ENCODE data around the gene IRF7. TPM values are rescaled to one million over a fixed set of nuclear protein-coding genes. Genes with fewer than 3 reads are reported as not detected.

Gene IRF7
- total and polyA plus RNA-seq, 2 experiments from 2014 or later, result 12.3 to 17.3 TPM

GRCh38 chr11:625636-626268 is 10.0 kb upstream of the IRF7 start:
- no peak overlapping the region for H3K4me3 Mint-ChIP-seq
- peaks cover 3% of the 10 kb centered on the region; the same call in 1 of the 3 replicates for H3K36me3 Mint-ChIP-seq (ENCODE audit: low read depth)
- TF ChIP-seq, protein P1, sequence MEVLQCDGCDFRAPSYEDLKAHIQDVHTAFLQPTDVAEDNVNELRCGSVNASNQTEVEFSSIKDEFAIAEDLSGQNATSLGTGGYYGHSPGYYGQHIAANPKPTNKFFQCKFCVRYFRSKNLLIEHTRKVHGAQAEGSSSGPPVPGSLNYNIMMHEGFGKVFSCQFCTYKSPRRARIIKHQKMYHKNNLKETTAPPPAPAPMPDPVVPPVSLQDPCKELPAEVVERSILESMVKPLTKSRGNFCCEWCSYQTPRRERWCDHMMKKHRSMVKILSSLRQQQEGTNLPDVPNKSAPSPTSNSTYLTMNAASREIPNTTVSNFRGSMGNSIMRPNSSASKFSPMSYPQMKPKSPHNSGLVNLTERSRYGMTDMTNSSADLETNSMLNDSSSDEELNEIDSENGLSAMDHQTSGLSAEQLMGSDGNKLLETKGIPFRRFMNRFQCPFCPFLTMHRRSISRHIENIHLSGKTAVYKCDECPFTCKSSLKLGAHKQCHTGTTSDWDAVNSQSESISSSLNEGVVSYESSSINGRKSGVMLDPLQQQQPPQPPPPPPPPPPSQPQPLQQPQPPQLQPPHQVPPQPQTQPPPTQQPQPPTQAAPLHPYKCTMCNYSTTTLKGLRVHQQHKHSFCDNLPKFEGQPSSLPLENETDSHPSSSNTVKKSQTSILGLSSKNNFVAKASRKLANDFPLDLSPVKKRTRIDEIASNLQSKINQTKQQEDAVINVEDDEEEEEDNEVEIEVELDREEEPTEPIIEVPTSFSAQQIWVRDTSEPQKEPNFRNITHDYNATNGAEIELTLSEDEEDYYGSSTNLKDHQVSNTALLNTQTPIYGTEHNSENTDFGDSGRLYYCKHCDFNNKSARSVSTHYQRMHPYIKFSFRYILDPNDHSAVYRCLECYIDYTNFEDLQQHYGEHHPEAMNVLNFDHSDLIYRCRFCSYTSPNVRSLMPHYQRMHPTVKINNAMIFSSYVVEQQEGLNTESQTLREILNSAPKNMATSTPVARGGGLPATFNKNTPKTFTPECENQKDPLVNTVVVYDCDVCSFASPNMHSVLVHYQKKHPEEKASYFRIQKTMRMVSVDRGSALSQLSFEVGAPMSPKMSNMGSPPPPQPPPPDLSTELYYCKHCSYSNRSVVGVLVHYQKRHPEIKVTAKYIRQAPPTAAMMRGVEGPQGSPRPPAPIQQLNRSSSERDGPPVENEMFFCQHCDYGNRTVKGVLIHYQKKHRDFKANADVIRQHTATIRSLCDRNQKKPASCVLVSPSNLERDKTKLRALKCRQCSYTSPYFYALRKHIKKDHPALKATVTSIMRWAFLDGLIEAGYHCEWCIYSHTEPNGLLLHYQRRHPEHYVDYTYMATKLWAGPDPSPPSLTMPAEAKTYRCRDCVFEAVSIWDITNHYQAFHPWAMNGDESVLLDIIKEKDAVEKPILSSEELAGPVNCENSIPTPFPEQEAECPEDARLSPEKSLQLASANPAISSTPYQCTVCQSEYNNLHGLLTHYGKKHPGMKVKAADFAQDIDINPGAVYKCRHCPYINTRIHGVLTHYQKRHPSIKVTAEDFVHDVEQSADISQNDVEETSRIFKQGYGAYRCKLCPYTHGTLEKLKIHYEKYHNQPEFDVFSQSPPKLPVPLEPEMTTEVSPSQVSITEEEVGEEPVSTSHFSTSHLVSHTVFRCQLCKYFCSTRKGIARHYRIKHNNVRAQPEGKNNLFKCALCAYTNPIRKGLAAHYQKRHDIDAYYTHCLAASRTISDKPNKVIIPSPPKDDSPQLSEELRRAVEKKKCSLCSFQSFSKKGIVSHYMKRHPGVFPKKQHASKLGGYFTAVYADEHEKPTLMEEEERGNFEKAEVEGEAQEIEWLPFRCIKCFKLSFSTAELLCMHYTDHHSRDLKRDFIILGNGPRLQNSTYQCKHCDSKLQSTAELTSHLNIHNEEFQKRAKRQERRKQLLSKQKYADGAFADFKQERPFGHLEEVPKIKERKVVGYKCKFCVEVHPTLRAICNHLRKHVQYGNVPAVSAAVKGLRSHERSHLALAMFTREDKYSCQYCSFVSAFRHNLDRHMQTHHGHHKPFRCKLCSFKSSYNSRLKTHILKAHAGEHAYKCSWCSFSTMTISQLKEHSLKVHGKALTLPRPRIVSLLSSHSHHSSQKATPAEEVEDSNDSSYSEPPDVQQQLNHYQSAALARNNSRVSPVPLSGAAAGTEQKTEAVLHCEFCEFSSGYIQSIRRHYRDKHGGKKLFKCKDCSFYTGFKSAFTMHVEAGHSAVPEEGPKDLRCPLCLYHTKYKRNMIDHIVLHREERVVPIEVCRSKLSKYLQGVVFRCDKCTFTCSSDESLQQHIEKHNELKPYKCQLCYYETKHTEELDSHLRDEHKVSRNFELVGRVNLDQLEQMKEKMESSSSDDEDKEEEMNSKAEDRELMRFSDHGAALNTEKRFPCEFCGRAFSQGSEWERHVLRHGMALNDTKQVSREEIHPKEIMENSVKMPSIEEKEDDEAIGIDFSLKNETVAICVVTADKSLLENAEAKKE (CRISPR knock-in tag; IDR thresholded peaks at IDR 0.05), result no peak
- TF ChIP-seq ETS1 (IDR thresholded peaks at IDR 0.05), result no peak
- no peak for TF ChIP-seq CREB1 (CRISPR knock-in tag; IDR thresholded peaks at IDR 0.05; ENCODE audit: low read depth)
- no peak for TF ChIP-seq POLR2AphosphoS5 (IDR thresholded peaks at IDR 0.05; ENCODE audit: low read depth)
- no peak for TF ChIP-seq EZH2 (IDR thresholded peaks at IDR 0.05; ENCODE audit: low read depth, unreplicated experiment)
- TF ChIP-seq STAT1 (IDR thresholded peaks at IDR 0.05; ENCODE audit: unreplicated experiment), result no peak
- TF ChIP-seq, protein P2, sequence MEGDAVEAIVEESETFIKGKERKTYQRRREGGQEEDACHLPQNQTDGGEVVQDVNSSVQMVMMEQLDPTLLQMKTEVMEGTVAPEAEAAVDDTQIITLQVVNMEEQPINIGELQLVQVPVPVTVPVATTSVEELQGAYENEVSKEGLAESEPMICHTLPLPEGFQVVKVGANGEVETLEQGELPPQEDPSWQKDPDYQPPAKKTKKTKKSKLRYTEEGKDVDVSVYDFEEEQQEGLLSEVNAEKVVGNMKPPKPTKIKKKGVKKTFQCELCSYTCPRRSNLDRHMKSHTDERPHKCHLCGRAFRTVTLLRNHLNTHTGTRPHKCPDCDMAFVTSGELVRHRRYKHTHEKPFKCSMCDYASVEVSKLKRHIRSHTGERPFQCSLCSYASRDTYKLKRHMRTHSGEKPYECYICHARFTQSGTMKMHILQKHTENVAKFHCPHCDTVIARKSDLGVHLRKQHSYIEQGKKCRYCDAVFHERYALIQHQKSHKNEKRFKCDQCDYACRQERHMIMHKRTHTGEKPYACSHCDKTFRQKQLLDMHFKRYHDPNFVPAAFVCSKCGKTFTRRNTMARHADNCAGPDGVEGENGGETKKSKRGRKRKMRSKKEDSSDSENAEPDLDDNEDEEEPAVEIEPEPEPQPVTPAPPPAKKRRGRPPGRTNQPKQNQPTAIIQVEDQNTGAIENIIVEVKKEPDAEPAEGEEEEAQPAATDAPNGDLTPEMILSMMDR (conservative IDR thresholded peaks at IDR 0.05; ENCODE audit: low read depth in 2 of 2), result no peak
- no peak for TF ChIP-seq ZNF331 (CRISPR knock-in tag; IDR thresholded peaks at IDR 0.05; ENCODE audit: low read depth)
- no peak for TF ChIP-seq EZH2phosphoT487 (IDR thresholded peaks at IDR 0.05; ENCODE audit: unreplicated experiment)
- no peak for TF ChIP-seq JUNB (IDR thresholded peaks at IDR 0.05; ENCODE audit: unreplicated experiment)
- no peak for TF ChIP-seq REST (IDR thresholded peaks at IDR 0.05; ENCODE audit: unreplicated experiment)
- no peak for TF ChIP-seq ZNF114 (CRISPR knock-in tag; IDR thresholded peaks at IDR 0.05)
- TF ChIP-seq NANOG (IDR thresholded peaks at IDR 0.05; ENCODE audit: borderline replicate concordance), result no peak
- Histone ChIP-seq H3K27me3 (ENCODE audit: insufficient read depth) (peaks cover 24% of the 10 kb centered on the region), H3K36me3 (ENCODE audit: insufficient read depth) (no peaks in the 10 kb centered on the region), H3K27ac (ENCODE audit: low read depth) (no peak overlapping the region), H3K9me2 (ENCODE audit: insufficient read depth) (no peaks in the 10 kb centered on the region), H4K20me1 (replicated peaks; ENCODE audit: insufficient read depth) (no peaks in the 10 kb centered on the region), H3K4me1 (ENCODE audit: insufficient read depth) (peaks cover 4% of the 10 kb centered on the region; the same call in 1 of the 2 replicates), H3K4me2 (no peak overlapping the region), H3K79me2 (replicated peaks; ENCODE audit: insufficient read depth) (no peaks in the 10 kb centered on the region), H3K4me3 (no peak overlapping the region), H3F3A (replicated peaks; ENCODE audit: low read depth) (0 out of 2 replicates have a peak, but pooled peaks cover 9% of the 10 kb centered on the region), H2AFZ (no peak overlapping the region)
- DNase-seq (ENCODE audit: low spot score) (no peak), ATAC-seq (peak; percentile 10)
- H3K9me3 Mint-ChIP-seq, result peaks cover 15% of the 10 kb centered on the region
- H3K4me1 Mint-ChIP-seq, result peaks cover 21% of the 10 kb centered on the region
- no peak overlapping the region for H3K27ac Mint-ChIP-seq
- H3K27me3 Mint-ChIP-seq (ENCODE audit: insufficient read depth, low read depth, poor library complexity), result peaks cover 32% of the 10 kb centered on the region
